IPS-18c (cell line): ENCODE results near the gene SLC6A8.
"Not testable (repeated sequence)": the region's sequence is repeated elsewhere in the genome, so short reads cannot be mapped to it uniquely, and the experiment has no call there.

Experiments used
- H3K4me3 ChIP-seq: 2 replicates; pipeline ENCODE4 v1.7.0; 2013; ENCODE audit warnings: low read depth, mild to moderate bottlenecking, low read length, moderate library complexity; ENCODE audit not compliant: insufficient read depth
- H3K9me3 ChIP-seq: one replicate; pipeline ENCODE4 v1.6.1; 2013; ENCODE audit warnings: mild to moderate bottlenecking, low read length, moderate library complexity; ENCODE audit not compliant: control insufficient read depth, insufficient read depth

The SLC6A8 gene

GRCh38 chrX:153730115-153730514 is 42.4 kb downstream of the SLC6A8 start:
- not testable (repeated sequence) for H3K4me3 ChIP-seq
- H3K9me3 ChIP-seq, result peaks cover 13% of the 10 kb centered on the region

GRCh38 chrX:153731117-153731844 is 43.6 kb downstream of the SLC6A8 start:
- H3K9me3 ChIP-seq, result peaks cover 13% of the 10 kb centered on the region
- no peak overlapping the region for H3K4me3 ChIP-seq

GRCh38 chrX:153731845-153732215 is 44.1 kb downstream of the SLC6A8 start:
- Histone ChIP-seq H3K9me3 (peaks cover 15% of the 10 kb centered on the region), H3K4me3 (no peak overlapping the region)

GRCh38 chrX:153732401-153732800 is 44.7 kb downstream of the SLC6A8 start:
- H3K4me3 ChIP-seq, result no peak overlapping the region
- peaks cover 16% of the 10 kb centered on the region for H3K9me3 ChIP-seq

- H3K9me3 ChIP-seq, result peaks cover 19% of the 10 kb centered on the region
These were observed 46.0 kb downstream of the SLC6A8 start for GRCh38 chrX:153733651-153734240.

GRCh38 chrX:153734871-153735270 is 47.1 kb downstream of the SLC6A8 start:
- H3K9me3 ChIP-seq, result peaks cover 13% of the 10 kb centered on the region
- no peak overlapping the region for H3K4me3 ChIP-seq

More at GRCh38 chrX:153733651-153734240, 46.0 kb downstream of the SLC6A8 start:
- no peak overlapping the region for H3K4me3 ChIP-seq

- Histone ChIP-seq H3K4me3 (no peak overlapping the region), H3K9me3 (peaks cover 13% of the 10 kb centered on the region)
These were observed 47.5 kb downstream of the SLC6A8 start for GRCh38 chrX:153735274-153735673.

GRCh38 chrX:153736071-153736820 is 48.5 kb downstream of the SLC6A8 start:
- H3K9me3 ChIP-seq, result peaks cover 13% of the 10 kb centered on the region

GRCh38 chrX:153736871-153737441 is 49.2 kb downstream of the SLC6A8 start:
- Histone ChIP-seq H3K4me3 (no peak overlapping the region), H3K9me3 (peaks cover 10% of the 10 kb centered on the region)

More at GRCh38 chrX:153736071-153736820, 48.5 kb downstream of the SLC6A8 start:
- H3K4me3 ChIP-seq, result no peak overlapping the region

GRCh38 chrX:153738056-153738605 is 50.4 kb downstream of the SLC6A8 start:
- H3K4me3 ChIP-seq, result no peak overlapping the region

GRCh38 chrX:153739754-153740486 is 52.2 kb downstream of the SLC6A8 start:
- peaks cover 8% of the 10 kb centered on the region for H3K9me3 ChIP-seq
- no peak overlapping the region; the same call in 1 of the 2 replicates for H3K4me3 ChIP-seq

More at GRCh38 chrX:153738056-153738605, 50.4 kb downstream of the SLC6A8 start:
- H3K9me3 ChIP-seq, result peaks cover 10% of the 10 kb centered on the region

- peaks cover 8% of the 10 kb centered on the region for H3K9me3 ChIP-seq
- no peak overlapping the region for H3K4me3 ChIP-seq
These were observed 53.0 kb downstream of the SLC6A8 start for GRCh38 chrX:153740631-153741222.

- peaks cover 8% of the 10 kb centered on the region for H3K9me3 ChIP-seq
- H3K4me3 ChIP-seq, result no peak overlapping the region
These were observed 53.7 kb downstream of the SLC6A8 start for GRCh38 chrX:153741446-153741845.

- H3K4me3 ChIP-seq, H3K9me3 ChIP-seq: not testable (repeated sequence)
These were observed 54.4 kb downstream of the SLC6A8 start for GRCh38 chrX:153742111-153742510.

- H3K4me3 ChIP-seq, H3K9me3 ChIP-seq: not testable (repeated sequence)
These were observed 55.2 kb downstream of the SLC6A8 start for GRCh38 chrX:153742796-153743467.
